Hematopoietic multipotent progenitor cell treated with erythropoietin and hydrocortisone succinate and interleukin-3 and kit ligand, for 15 days (in vitro differentiated cells): ENCODE measurements around the gene LPCAT3.

Source experiments
- DNase-seq: peaks from one replicate; pipeline ENCODE4 v3.0.0-alpha.2; 2015; ENCODE audit warnings: low spot score

LPCAT3 gene

GRCh38 chr12:6952863-6953441 is 65.3 kb downstream of the LPCAT3 start:
- no peak for DNase-seq

DNA sequence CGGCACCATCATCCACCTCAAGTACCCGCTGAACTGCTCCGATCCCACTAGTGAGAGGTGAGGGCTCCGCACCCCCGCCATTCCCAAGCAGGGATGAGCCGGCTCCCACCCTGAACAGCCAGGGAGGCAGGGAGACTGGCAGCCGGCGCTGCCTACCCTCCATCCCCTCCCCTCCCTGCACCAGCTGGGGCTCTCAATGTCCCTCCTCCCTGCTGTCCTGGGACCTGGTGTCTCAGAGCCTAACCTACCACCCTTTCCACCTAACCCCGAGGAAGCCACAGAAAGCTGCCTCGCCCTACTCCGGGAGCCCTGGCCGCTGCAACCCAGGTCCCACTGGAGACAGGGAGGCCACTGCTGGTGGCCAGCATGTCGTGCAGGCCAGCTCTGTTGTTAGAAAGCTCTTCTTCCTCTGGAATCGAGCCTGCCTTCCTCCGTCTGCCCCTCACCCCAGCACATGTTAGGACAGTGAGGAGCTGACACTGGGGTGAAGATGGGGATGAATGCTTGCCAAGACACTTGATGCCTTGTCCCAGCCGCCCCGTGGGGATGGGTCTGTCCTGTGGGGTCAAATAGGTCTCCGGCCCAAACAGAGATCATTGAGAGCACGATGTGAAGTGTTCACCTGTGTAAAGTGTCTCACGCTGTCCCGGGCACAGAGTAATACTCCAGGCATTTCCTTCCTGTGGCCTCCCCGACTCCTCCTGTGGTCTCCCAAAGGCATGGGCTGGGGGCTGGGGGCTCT is 66.0 kb downstream of the LPCAT3 start:
- no peak for DNase-seq

- no peak for DNase-seq
Measured at GRCh38 chr12:6951551-6952120, 66.6 kb downstream of the LPCAT3 start.

- DNase-seq = no peak
Measured at GRCh38 chr12:6950811-6951540, 67.3 kb downstream of the LPCAT3 start, which contains the start of gene PTPN6. Gene PTPN6 (plus strand): TSS chr12:6951356. CDS start chr12:6951513, 157 bp downstream.

DNA sequence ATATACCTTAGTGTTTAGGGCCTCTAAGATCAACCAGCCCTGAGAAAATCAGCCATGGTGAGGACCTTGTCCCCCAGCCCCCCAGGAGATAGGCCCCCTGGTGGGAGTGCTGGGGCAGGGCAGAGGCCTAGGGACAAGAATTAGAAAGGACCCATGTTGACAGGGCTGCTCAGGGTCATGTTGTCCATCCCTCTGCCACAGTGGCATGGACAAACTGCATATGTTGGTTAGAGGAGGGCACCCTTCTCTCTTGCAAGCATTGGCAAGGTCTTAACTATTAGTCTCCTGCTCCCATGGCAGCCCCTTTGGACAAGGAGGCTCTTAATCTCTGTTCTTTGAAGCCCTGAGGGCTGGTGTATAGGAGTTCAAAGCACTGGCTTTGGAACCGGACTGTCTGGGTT is 67.9 kb downstream of the LPCAT3 start:
- DNase-seq = no peak

DNA sequence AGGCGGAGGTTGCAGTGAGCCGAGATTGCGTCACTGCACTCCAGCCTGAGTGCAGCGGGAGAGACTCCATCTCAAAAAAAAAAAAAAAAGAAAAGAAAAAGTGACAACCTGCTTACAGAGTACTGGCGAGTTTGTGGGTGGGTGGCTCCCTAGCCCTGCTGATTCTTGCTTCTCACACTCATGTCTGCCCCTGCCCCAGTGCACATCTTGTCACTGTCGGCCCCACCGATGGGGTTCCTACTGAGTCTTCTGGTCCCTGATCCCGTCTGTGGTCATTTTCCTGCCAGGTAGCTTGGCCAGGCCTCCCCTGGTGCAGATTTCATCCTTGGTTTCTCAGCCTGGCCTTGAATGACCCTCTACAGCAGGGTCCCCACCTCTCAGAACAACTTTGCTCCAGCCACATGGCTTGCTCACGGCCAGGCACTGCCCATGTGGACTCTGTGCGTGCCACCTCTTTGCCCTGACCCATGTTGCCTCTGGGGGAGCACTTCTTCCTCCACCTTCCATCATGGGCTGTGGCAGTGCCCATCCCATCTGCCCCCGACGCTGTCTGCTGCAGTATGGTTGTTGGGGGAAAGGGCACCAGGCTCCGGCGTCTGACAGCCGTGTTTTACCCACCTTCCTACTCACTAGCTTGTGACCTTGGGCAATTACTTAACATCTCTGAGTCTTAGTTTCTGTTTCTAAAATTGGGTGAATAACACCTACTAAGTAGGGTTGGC is 69.2 kb downstream of the LPCAT3 start:
- DNase-seq = no peak

GRCh38 chr12:6947615-6948014 is 70.7 kb downstream of the LPCAT3 start:
- DNase-seq = no peak

- no peak for DNase-seq
Measured at GRCh38 chr12:6946920-6947374, 71.3 kb downstream of the LPCAT3 start.

- no peak for DNase-seq
Measured at GRCh38 chr12:6946033-6946919, 72.0 kb downstream of the LPCAT3 start.

- no peak for DNase-seq
Measured at GRCh38 chr12:6945613-6946012, 72.7 kb downstream of the LPCAT3 start.

DNA sequence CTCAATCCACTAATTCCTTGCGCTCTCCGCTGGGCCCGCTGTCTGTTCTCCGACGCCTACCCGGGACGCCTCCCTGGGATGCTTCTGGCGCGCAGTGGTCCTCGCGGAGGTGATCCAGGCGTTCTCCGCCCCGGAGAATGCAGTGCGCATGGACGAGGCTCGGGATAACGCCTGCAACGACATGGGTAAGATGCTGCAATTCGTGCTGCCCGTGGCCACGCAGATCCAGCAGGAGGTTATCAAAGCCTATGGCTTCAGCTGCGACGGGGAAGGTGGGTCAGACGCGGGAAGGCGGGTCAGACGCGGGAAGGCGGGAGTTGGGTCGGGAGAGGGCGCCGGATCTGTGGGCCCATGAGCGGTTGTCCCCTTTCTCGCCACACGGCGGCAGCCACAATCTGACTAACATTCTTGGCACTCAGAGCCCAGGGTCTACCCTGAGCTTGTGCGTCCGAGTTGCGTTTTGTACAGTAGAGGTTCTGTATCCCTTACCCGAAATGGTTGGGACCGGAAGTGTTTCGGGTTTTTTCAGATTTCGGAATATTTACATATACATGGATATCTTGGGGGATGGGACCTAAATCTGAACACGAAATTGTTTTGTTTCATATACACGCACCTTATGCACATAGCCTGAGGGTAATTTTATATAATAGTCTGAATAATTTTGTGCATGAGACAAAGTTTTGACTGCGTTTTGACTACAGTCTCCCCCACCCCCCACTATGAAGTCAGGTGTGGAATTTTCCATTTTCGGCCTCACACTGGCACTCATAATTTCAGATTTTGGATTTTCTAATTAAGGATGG is 73.7 kb downstream of the LPCAT3 start:
- peak; percentile 86 for DNase-seq

- DNase-seq = peak; percentile 84
Measured at GRCh38 chr12:6943722-6944380, 74.4 kb downstream of the LPCAT3 start, which contains the start of the genes C12orf57 and RNU7-1. Gene C12orf57 (plus strand): TSS chr12:6944022. CDS start chr12:6944122, 100 bp downstream. Gene RNU7-1 (plus strand): TSS chr12:6943816.

- DNase-seq = peak; percentile 90
Measured at GRCh38 chr12:6943389-6943721, 74.9 kb downstream of the LPCAT3 start.

DNA sequence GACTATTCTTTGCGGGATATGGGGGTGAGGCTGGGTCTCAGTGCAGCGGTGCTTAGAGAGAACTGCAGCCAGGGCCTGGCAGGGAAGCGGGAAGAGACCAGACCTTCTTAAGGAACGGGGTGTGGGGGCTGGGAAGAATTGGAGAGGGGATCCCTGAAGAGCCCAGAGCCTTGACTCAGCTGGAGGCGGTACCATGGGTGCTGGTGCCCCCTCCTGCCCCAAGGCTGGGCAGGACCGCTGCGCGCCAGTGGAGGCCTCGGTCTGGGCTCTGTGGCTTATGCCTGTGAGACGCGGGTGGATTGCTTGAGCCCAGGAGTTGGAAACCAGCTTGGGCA is 76.0 kb downstream of the LPCAT3 start:
- no peak for DNase-seq

DNA sequence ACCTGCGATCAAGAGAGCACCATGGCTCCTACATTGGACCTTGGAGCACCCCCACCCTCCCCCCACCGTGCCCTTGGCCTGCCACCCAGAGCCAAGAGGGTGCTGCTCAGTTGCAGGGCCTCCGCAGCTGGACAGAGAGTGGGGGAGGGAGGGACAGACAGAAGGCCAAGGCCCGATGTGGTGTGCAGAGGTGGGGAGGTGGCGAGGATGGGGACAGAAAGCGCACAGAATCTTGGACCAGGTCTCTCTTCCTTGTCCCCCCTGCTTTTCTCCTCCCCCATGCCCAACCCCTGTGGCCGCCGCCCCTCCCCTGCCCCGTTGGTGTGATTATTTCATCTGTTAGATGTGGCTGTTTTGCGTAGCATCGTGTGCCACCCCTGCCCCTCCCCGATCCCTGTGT is 76.5 kb downstream of the LPCAT3 start:
- DNase-seq = no peak

GRCh38 chr12:6941267-6941666 is 77.0 kb downstream of the LPCAT3 start:
- DNase-seq = no peak

DNA sequence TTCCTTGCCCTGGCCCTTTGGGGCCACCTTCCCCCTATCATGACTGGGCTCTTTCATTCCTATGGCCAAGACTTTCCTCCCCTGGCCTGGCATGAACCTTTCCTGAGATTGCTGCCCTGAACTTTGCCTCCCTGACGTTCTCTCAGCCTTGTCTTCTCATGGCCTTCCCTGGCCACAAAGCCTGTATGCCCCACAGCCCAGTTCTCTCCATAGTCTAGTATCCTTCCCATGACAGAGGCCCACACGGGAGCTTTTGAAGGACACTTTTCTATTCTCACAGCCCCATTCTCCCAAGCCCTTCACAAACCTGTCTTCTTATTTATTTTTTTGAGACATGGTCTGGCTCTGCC is 79.1 kb downstream of the LPCAT3 start:
- DNase-seq = no peak

DNA sequence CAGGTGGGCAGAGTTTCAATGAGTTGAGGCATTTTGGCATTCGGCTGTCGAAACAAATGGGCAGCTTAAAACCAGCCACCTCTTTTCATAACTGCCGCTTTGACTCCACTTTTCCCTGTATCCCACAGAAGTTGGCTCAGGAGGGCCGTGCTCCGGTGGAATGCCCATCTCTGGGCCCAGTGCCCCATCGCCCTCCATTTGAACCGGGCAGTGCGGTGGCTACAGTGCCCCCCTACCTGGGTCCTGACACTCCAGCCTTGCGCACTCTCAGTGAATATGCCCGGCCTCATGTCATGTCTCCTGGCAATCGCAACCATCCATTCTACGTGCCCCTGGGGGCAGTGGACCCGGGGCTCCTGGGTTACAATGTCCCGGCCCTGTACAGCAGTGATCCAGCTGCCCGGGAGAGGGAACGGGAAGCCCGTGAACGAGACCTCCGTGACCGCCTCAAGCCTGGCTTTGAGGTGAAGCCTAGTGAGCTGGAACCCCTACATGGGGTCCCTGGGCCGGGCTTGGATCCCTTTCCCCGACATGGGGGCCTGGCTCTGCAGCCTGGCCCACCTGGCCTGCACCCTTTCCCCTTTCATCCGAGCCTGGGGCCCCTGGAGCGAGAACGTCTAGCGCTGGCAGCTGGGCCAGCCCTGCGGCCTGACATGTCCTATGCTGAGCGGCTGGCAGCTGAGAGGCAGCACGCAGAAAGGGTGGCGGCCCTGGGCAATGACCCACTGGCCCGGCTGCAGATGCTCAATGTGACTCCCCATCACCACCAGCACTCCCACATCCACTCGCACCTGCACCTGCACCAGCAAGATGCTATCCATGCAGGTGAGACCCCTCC is 79.7 kb downstream of the LPCAT3 start:
- no peak for DNase-seq
